ENCODE measurements around the gene GZF1.

The GZF1 gene

DNA sequence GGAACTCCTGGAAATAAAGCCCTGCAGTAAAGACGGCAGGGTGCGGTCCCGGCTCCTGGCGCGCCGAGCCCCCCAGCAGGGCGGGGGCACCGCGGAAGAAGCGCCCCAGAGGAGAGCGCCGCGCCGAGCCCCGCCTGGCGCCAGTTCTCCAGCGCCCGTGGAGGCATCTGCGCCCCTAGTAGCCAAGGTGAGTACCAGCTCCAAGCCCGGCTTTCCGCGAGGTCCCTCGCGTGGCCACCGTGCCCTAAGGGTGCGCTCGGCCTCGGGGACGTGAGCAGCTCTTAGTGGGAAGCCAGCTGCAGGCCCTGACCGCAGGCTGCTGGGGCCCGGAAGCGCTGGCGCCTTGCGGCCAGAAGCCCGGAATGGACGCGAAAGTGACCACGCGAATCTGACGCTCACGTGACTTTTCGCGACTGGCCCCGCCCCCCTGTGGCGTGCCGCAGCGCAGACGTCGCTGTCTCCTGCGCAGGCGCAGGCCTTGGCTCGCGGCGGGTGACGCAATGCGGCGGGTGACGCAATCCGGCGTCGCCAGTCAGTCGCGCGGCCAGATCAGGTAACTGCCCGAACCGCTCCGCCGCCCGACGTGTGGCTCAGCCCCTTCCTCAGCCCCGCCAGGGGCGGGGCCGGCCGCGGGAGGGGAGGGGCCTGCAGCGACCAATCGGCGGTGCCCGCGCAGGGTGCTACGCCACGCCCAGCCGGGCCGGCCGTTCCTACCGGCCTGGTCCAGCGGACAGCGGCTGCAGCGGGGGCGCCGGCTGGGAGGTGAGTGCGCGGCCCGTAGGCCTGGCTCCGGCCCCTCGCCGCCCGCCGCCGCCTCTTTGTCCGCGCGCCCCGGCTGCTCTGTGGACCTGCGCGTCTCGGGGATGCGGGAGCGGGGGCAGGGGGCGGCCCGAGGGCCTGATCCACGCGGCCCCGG lies at the start of gene GZF1:
TSS of gene GZF1 (plus strand) at position 707 of the 916 bp plus-strand sequence. CDS start 2,202 bp downstream, outside the sequence.
- Histone ChIP-seq H3K36me3 (replicated peaks; ENCODE audit: low read depth, low read length) (peaks cover 20% of the 10 kb centered on the region), H3K27ac (ENCODE audit: low read length) (peak within 1 kb of the TSS; percentile 67), H3K9me3 (ENCODE audit: insufficient read depth, low read length) (no peaks in the 10 kb centered on the region), H3K4me3 (ENCODE audit: low read length) (peak within 1 kb of the TSS; percentile 94), H3K27me3 (ENCODE audit: low read depth, low read length) (no peaks in the 10 kb centered on the region), H3K4me1 (ENCODE audit: low read length) (peaks cover 47% of the 10 kb centered on the region), H3K4me2 (ENCODE audit: low read length) (peak within 1 kb of the TSS; percentile 92), H2AFZ (ENCODE audit: low read depth, low read length) (peak within 1 kb of the TSS; percentile 44; the same call in 1 of the 2 replicates), H3K9ac (ENCODE audit: low read length) (peak within 1 kb of the TSS; percentile 90), H3K79me2 (ENCODE audit: low read length) (peaks cover 47% of the 10 kb centered on the region), H4K20me1 (ENCODE audit: insufficient read depth, low read length) (peaks cover 27% of the 10 kb centered on the region)
- TF ChIP-seq, protein P1, sequence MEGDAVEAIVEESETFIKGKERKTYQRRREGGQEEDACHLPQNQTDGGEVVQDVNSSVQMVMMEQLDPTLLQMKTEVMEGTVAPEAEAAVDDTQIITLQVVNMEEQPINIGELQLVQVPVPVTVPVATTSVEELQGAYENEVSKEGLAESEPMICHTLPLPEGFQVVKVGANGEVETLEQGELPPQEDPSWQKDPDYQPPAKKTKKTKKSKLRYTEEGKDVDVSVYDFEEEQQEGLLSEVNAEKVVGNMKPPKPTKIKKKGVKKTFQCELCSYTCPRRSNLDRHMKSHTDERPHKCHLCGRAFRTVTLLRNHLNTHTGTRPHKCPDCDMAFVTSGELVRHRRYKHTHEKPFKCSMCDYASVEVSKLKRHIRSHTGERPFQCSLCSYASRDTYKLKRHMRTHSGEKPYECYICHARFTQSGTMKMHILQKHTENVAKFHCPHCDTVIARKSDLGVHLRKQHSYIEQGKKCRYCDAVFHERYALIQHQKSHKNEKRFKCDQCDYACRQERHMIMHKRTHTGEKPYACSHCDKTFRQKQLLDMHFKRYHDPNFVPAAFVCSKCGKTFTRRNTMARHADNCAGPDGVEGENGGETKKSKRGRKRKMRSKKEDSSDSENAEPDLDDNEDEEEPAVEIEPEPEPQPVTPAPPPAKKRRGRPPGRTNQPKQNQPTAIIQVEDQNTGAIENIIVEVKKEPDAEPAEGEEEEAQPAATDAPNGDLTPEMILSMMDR (IDR thresholded peaks at IDR 0.05; ENCODE audit: low read depth, low read length), result no peak
- TF ChIP-seq EZH2phosphoT487 (IDR thresholded peaks at IDR 0.05; ENCODE audit: low read depth), result no peak

DNA sequence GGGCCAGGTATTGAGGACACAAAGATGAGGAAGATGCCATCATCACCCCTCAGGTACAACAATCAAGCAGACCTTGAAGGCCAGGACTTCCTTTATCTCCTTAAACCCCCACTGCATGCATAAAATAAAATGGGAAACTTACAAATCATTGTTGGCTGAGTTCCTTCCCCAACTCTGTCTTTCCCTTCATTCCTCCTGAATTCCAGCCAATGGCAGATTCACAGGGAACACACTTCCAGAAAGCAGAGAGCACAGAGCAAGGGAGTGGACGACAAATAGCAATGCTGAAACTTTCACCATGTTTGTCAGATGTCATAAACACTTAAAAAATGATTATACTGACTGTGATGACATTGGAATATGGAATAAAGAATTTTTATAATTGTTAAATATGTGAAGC lies 48.7 kb upstream of the GZF1 start:
- Histone ChIP-seq H3K9ac (ENCODE audit: low read length) (no peak overlapping the region), H3K79me2 (ENCODE audit: low read length) (no peaks in the 10 kb centered on the region), H3K4me3 (ENCODE audit: low read length) (no peak overlapping the region), H3K4me1 (ENCODE audit: low read length) (no peaks in the 10 kb centered on the region), H3K4me2 (ENCODE audit: low read length) (no peak overlapping the region), H3K27me3 (ENCODE audit: low read depth, low read length) (peaks cover 10% of the 10 kb centered on the region; the same call in 1 of the 2 replicates), H3K27ac (ENCODE audit: low read length) (no peak overlapping the region), H2AFZ (ENCODE audit: low read depth, low read length) (no peak overlapping the region), H4K20me1 (ENCODE audit: insufficient read depth, low read length) (no peaks in the 10 kb centered on the region), H3K9me3 (ENCODE audit: insufficient read depth, low read length) (no peaks in the 10 kb centered on the region), H3K36me3 (replicated peaks; ENCODE audit: low read depth, low read length) (no peaks in the 10 kb centered on the region)
- TF ChIP-seq, protein P1 (IDR thresholded peaks at IDR 0.05; ENCODE audit: low read depth, low read length), result no peak
- TF ChIP-seq EZH2phosphoT487 (IDR thresholded peaks at IDR 0.05; ENCODE audit: low read depth), result no peak

DNA sequence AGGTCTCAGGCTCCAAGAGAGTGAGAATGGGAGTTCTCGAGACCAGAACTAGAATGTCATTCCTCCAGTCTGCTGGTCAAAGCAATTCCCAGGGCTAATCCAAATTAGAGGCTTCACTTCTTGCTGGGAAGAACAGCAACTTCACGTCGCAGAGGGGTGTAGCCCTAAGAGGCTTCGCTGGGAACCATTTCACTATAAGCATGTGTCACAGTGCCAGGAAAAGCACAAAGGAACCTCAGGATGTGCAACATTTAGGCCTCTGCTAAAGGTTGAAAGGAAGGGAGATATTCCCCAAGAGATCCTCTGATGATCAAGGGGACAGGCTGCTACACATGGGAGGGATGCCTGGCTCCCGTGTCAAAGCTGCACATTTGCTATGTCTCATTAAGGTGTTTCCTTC lies 47.3 kb upstream of the GZF1 start:
- no peak overlapping the region for H3K27ac ChIP-seq (ENCODE audit: low read length)
- H3K4me3 ChIP-seq (ENCODE audit: low read length), result no peak overlapping the region
- H3K4me1 ChIP-seq (ENCODE audit: low read length), result no peaks in the 10 kb centered on the region
- no peak overlapping the region for H3K9ac ChIP-seq (ENCODE audit: low read length)
- H4K20me1 ChIP-seq (ENCODE audit: insufficient read depth, low read length), result no peaks in the 10 kb centered on the region
- no peak overlapping the region for H2AFZ ChIP-seq (ENCODE audit: low read depth, low read length)
- no peak overlapping the region for H3K4me2 ChIP-seq (ENCODE audit: low read length)
- no peaks in the 10 kb centered on the region for H3K36me3 ChIP-seq (replicated peaks; ENCODE audit: low read depth, low read length)
- no peaks in the 10 kb centered on the region for H3K9me3 ChIP-seq (ENCODE audit: insufficient read depth, low read length)
- TF ChIP-seq, protein P1 (IDR thresholded peaks at IDR 0.05; ENCODE audit: low read depth, low read length), result no peak
- no peak for TF ChIP-seq EZH2phosphoT487 (IDR thresholded peaks at IDR 0.05; ENCODE audit: low read depth)
- H3K79me2 ChIP-seq (ENCODE audit: low read length), result no peaks in the 10 kb centered on the region
- peaks cover 10% of the 10 kb centered on the region; the same call in 1 of the 2 replicates for H3K27me3 ChIP-seq (ENCODE audit: low read depth, low read length)

DNA sequence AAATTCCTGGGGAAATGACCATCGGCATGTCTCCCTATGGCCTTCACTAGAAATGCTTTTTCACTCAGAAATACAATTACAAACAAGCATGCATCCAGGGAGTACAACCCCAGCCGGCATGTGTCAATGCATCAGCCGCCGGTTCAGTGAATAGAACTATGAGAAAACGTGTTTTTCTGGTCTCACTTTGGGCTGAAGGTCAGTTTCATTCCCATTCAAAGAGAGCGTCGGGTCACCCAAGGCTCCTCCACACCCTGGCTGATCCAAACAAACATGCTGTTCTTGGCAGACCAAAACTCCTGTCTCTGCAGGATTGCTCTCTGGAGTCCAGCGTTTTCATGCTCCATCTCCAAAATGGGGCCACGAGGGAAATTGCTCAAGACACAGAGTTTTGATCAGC lies 46.9 kb upstream of the GZF1 start:
- H2AFZ ChIP-seq (ENCODE audit: low read depth, low read length), result no peak overlapping the region
- H3K36me3 ChIP-seq (replicated peaks; ENCODE audit: low read depth, low read length), result no peaks in the 10 kb centered on the region
- no peaks in the 10 kb centered on the region for H3K4me1 ChIP-seq (ENCODE audit: low read length)
- no peak overlapping the region for H3K4me3 ChIP-seq (ENCODE audit: low read length)
- H3K4me2 ChIP-seq (ENCODE audit: low read length), result no peak overlapping the region
- no peak overlapping the region for H3K9ac ChIP-seq (ENCODE audit: low read length)
- TF ChIP-seq, protein P1 (IDR thresholded peaks at IDR 0.05; ENCODE audit: low read depth, low read length), result no peak
- TF ChIP-seq EZH2phosphoT487 (IDR thresholded peaks at IDR 0.05; ENCODE audit: low read depth), result no peak
- no peaks in the 10 kb centered on the region for H3K79me2 ChIP-seq (ENCODE audit: low read length)
- H3K27me3 ChIP-seq (ENCODE audit: low read depth, low read length), result peaks cover 10% of the 10 kb centered on the region; the same call in 1 of the 2 replicates
- H3K9me3 ChIP-seq (ENCODE audit: insufficient read depth, low read length), result no peaks in the 10 kb centered on the region
- no peak overlapping the region for H3K27ac ChIP-seq (ENCODE audit: low read length)
- H4K20me1 ChIP-seq (ENCODE audit: insufficient read depth, low read length), result no peaks in the 10 kb centered on the region
